ENCODE data around the gene PPARG. TPM values are rescaled to one million over a fixed set of nuclear protein-coding genes. Genes with fewer than 3 reads are reported as not detected.

PPARG gene
- total RNA-seq, 2 donors from 2014 or later, result 7.0 to 12.9 TPM

DNA sequence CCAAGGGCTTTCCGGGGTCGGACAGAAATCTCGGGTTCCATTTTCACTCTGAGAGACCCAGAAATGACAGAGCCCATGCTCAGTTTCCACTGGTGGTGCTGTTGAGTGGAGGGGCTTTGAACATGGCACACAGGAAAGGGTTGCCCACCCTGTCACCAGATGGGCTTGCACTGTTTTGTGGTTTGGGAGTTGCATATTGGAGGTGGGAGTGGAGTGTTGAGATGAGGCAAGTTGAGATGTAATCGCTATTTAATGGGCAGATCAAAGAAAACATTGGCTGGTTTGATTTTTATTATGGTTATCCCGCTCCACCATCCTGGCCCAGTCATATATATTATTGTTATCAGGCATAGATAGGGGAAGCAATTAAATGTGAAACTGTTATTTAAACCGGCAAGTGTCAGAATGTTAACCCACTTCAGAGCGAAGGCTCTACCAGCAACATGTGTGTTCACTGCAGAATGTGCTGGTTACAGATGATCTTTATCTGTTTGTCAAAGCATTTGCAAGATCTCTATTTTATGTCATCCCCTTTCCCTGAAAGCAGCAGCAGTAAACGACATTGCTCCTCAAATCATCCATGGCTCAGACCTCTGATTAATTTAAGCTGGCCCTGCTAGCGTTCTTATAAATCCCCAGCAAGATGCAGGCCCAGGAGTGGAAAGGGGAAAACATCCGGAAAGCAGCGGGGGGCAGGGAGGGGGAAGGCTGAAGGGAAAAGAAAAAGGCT is 137.1 kb downstream of the PPARG start:
- Histone ChIP-seq H3K4me1 (replicated peaks) (no peaks in the 10 kb centered on the region), H3K27ac (no peak overlapping the region), H3K4me3 (no peak overlapping the region), H3K27me3 (replicated peaks; ENCODE audit: insufficient read depth) (no peaks in the 10 kb centered on the region), H3K9me3 (no peaks in the 10 kb centered on the region), H3K36me3 (no peaks in the 10 kb centered on the region)
- DNase-seq (ENCODE audit: low spot score), result no peak
- intact Hi-C loops (cut with DNase I), result no loop called here
- 51% methylated on average over 11 of the region's 11 CpGs for WGBS
- TF ChIP-seq POLR2AphosphoS5 (IDR thresholded peaks at IDR 0.05) (no peak), POLR2A (IDR thresholded peaks at IDR 0.05) (no peak)
- TF ChIP-seq, protein P1, sequence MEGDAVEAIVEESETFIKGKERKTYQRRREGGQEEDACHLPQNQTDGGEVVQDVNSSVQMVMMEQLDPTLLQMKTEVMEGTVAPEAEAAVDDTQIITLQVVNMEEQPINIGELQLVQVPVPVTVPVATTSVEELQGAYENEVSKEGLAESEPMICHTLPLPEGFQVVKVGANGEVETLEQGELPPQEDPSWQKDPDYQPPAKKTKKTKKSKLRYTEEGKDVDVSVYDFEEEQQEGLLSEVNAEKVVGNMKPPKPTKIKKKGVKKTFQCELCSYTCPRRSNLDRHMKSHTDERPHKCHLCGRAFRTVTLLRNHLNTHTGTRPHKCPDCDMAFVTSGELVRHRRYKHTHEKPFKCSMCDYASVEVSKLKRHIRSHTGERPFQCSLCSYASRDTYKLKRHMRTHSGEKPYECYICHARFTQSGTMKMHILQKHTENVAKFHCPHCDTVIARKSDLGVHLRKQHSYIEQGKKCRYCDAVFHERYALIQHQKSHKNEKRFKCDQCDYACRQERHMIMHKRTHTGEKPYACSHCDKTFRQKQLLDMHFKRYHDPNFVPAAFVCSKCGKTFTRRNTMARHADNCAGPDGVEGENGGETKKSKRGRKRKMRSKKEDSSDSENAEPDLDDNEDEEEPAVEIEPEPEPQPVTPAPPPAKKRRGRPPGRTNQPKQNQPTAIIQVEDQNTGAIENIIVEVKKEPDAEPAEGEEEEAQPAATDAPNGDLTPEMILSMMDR (IDR thresholded peaks at IDR 0.05), result no peak

DNA sequence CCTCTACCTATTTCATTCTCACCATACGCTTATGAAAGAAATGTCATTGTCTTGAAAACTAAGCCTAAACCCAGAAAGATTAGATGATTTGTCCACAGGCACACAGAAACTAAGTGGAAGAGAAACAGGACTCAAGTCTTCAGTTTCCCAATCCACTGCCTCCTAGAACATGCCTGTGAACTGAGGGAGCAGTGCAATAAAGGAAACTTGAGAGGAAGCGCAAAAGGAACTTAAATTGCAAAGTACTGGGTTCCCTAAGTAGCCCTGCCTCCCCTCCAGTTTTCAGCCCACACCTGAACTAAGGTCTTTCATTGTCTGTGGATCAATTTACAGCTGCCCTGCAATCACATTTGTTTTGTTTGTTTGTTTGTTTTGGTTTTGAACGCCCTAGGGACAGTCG is 138.7 kb downstream of the PPARG start:
- intact Hi-C loops (cut with DNase I), result no loop called here
- Histone ChIP-seq H3K4me1 (replicated peaks) (no peaks in the 10 kb centered on the region), H3K4me3 (no peak overlapping the region), H3K9me3 (no peaks in the 10 kb centered on the region), H3K27ac (no peak overlapping the region), H3K27me3 (replicated peaks; ENCODE audit: insufficient read depth) (no peaks in the 10 kb centered on the region), H3K36me3 (no peaks in the 10 kb centered on the region)
- no peak for DNase-seq (ENCODE audit: low spot score)
- TF ChIP-seq POLR2AphosphoS5 (IDR thresholded peaks at IDR 0.05) (no peak), POLR2A (IDR thresholded peaks at IDR 0.05) (no peak)
- TF ChIP-seq, protein P1 (IDR thresholded peaks at IDR 0.05), result no peak
- WGBS, result 91% methylated on average over 4 of the region's 4 CpGs

DNA sequence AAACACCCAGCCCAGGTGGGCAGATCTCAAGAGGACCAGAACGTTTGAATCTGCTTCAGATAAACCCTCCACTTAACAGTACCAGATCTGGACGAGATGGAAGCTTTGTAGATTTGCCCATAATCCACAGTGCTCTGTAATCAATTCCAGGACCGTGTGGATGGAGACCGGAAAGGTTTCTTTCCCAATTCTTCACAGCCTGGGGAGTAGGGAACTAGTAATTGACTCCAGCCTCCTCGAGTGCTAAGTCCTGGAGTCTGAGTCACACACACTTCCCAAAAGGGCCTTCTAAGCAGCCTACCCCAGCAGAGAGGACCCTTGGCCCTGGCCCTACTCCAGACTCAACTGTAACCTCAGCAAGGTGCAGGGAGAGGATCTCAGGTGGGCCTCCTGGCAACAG is 139.3 kb downstream of the PPARG start:
- intact Hi-C loops (cut with DNase I), result no loop called here
- Histone ChIP-seq H3K27ac (no peak overlapping the region), H3K4me1 (replicated peaks) (no peaks in the 10 kb centered on the region), H3K9me3 (no peaks in the 10 kb centered on the region), H3K36me3 (no peaks in the 10 kb centered on the region), H3K4me3 (no peak overlapping the region), H3K27me3 (replicated peaks; ENCODE audit: insufficient read depth) (no peaks in the 10 kb centered on the region)
- no peak for DNase-seq (ENCODE audit: low spot score)
- no peak for TF ChIP-seq POLR2AphosphoS5 (IDR thresholded peaks at IDR 0.05)
- no peak for TF ChIP-seq POLR2A (IDR thresholded peaks at IDR 0.05)
- TF ChIP-seq, protein P1 (IDR thresholded peaks at IDR 0.05), result no peak
- WGBS, result 91% methylated on average over 5 of the region's 5 CpGs

DNA sequence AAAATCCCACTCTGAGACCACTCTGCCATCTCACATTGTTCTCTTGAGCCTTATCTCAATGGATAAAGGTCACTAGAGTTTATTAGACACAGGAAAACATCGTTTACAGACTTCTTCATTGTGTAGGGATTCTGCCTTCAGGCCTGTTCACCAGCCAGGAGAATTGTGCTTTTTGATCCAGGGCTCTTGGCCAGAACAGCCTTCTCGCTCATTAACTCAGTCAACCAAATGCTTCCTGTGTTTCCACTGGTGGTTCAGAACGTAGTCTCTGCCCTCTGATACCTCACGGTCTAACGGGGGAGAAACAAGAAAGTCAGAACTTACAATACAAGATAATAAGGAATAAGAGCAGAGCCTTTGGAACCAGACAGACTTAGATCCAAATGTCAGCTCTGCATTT is 141.2 kb downstream of the PPARG start:
- no peak for DNase-seq (ENCODE audit: low spot score)

More for the DNA sequence above, 141.2 kb downstream of the PPARG start:
- Histone ChIP-seq H3K36me3 (no peaks in the 10 kb centered on the region), H3K27me3 (replicated peaks; ENCODE audit: insufficient read depth) (no peaks in the 10 kb centered on the region), H3K9me3 (no peaks in the 10 kb centered on the region), H3K27ac (no peak overlapping the region), H3K4me3 (no peak overlapping the region), H3K4me1 (replicated peaks) (no peaks in the 10 kb centered on the region)
- TF ChIP-seq POLR2AphosphoS5 (IDR thresholded peaks at IDR 0.05) (no peak), POLR2A (IDR thresholded peaks at IDR 0.05) (no peak)
- TF ChIP-seq, protein P1 (IDR thresholded peaks at IDR 0.05), result no peak
- 15% methylated on average over 5 of the region's 5 CpGs for WGBS
- intact Hi-C loops (cut with DNase I), result no loop called here
